ENCODE measurements around the gene NMRK2.

DNA sequence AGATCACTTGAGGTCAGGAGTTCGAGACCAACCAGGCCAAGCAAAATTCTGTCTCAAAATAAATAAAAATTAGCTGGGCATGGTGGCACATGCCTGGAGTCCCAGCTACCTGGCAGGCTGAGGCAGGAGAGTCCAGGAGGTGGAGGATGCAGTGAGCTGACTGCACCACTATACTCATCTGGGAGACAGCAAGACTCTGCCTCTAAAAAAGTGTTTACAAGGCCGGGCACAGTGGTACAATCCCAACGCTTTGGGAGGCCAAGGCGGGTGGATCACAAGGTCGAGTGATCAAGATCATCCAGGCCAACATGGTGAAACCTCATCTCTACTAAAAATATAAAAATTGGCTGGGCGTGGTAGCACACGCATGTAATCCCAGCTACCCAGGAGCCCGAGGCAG, 42.3 kb downstream of the NMRK2 start:
- TF ChIP-seq, protein P1, sequence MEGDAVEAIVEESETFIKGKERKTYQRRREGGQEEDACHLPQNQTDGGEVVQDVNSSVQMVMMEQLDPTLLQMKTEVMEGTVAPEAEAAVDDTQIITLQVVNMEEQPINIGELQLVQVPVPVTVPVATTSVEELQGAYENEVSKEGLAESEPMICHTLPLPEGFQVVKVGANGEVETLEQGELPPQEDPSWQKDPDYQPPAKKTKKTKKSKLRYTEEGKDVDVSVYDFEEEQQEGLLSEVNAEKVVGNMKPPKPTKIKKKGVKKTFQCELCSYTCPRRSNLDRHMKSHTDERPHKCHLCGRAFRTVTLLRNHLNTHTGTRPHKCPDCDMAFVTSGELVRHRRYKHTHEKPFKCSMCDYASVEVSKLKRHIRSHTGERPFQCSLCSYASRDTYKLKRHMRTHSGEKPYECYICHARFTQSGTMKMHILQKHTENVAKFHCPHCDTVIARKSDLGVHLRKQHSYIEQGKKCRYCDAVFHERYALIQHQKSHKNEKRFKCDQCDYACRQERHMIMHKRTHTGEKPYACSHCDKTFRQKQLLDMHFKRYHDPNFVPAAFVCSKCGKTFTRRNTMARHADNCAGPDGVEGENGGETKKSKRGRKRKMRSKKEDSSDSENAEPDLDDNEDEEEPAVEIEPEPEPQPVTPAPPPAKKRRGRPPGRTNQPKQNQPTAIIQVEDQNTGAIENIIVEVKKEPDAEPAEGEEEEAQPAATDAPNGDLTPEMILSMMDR (IDR thresholded peaks at IDR 0.05 in 2 of 3, conservative IDR thresholded peaks at IDR 0.05 in 1 of 3; ENCODE audit: borderline replicate concordance in 1 of 3, insufficient read depth in 1 of 3, low read depth in 2 of 3, low read length in 2 of 3), result no peak
- TF ChIP-seq EZH2phosphoT487 (IDR thresholded peaks at IDR 0.05; ENCODE audit: borderline replicate concordance) (no peak), ZBTB33 (IDR thresholded peaks at IDR 0.05; ENCODE audit: extremely low read depth, insufficient replicate concordance, low read length) (no peak), REST (IDR thresholded peaks at IDR 0.05; ENCODE audit: low read depth) (no peak), POLR2A (IDR thresholded peaks at IDR 0.05; ENCODE audit: borderline replicate concordance, extremely low read depth, insufficient read depth, insufficient read length) (no peak)

Measured in HCT116 (cell line).